GM12865 (cell line): Measurements from ENCODE around the gene DLG1.
"Not testable (repeated sequence)": the region's sequence is repeated elsewhere in the genome, so short reads cannot be mapped to it uniquely, and the experiment has no call there.

Source experiments
- DNase-seq: peaks from one replicate; pipeline ENCODE4 v3.0.0; 2010; ENCODE audit warnings: low read depth
- H3K4me3 ChIP-seq: 2 replicates; pipeline ENCODE4 v1.5.1; 2011; ENCODE audit warnings: mild to moderate bottlenecking, low read depth, low read length, control low read depth
- TF ChIP-seq, protein P1 (sequence below): IDR thresholded peaks from 2 replicates; pipeline ENCODE4 v1.5.1; 2011; ENCODE audit warnings: low read length, control low read depth, low read depth, inconsistent platforms; ENCODE audit not compliant: insufficient read depth; ENCODE audit errors: missing control alignments

The DLG1 gene

DNA sequence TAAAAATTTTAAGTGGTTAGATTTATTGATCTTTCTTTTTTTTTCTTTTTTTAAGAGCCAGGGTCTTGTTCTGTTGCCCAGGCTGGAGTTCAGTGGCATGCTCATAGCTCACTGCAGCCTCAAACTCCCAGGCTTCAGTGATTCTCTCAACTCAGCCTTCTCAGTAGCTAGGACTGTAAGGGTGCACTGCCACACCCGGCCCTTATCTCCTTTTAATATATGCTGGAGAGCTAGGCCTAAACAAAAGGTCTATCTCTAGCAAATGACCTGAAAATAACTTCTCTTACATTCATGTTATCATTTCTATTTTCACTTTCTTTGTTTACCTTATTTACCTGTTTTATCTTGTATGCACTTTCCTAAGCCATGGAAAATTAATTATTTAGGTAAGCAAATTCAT, 233.6 kb downstream of the DLG1 start:
- no peak overlapping the region for H3K4me3 ChIP-seq
- no peak for DNase-seq
- TF ChIP-seq, protein P1, sequence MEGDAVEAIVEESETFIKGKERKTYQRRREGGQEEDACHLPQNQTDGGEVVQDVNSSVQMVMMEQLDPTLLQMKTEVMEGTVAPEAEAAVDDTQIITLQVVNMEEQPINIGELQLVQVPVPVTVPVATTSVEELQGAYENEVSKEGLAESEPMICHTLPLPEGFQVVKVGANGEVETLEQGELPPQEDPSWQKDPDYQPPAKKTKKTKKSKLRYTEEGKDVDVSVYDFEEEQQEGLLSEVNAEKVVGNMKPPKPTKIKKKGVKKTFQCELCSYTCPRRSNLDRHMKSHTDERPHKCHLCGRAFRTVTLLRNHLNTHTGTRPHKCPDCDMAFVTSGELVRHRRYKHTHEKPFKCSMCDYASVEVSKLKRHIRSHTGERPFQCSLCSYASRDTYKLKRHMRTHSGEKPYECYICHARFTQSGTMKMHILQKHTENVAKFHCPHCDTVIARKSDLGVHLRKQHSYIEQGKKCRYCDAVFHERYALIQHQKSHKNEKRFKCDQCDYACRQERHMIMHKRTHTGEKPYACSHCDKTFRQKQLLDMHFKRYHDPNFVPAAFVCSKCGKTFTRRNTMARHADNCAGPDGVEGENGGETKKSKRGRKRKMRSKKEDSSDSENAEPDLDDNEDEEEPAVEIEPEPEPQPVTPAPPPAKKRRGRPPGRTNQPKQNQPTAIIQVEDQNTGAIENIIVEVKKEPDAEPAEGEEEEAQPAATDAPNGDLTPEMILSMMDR, result no peak

DNA sequence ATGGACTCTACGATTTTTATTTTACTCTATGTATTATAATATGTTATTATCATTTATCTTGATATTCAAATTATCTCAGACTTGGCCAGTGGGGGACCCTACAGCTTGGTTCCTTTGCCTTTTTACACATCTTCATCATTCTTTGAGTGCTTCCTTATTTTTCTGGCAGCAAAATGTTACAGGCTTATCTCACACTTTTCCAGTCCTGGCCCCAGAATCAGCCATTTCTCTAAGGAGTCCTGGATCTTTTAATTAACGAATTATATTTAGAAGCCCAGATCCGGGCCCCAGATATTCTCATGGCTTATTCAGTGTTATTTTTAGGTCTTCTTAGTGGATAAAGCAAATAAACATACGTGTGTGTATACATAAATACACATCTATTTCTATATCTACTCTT, 236.0 kb downstream of the DLG1 start:
- TF ChIP-seq, protein P1, result no peak
- no peak for DNase-seq
- no peak overlapping the region for H3K4me3 ChIP-seq

DNA sequence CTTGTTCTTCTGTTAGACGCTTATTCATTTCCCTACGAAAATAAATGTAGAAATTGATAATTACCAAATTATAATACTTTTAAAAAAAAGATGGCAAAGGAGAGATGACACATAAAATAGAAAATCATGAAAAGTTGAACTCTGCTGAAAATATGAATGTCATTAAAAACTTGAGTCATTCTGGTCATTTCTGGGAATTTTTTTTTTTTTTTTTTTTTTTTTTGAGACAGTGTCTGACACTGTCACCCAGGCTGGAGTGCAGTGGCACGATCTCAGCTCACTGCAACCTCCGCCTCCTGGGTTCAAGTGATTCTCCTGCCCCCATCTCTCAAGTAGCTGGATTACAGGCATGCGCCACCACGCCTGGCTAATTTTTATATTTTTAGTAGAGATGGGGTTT, 246.8 kb downstream of the DLG1 start:
- not testable (repeated sequence) for DNase-seq, H3K4me3 ChIP-seq

DNA sequence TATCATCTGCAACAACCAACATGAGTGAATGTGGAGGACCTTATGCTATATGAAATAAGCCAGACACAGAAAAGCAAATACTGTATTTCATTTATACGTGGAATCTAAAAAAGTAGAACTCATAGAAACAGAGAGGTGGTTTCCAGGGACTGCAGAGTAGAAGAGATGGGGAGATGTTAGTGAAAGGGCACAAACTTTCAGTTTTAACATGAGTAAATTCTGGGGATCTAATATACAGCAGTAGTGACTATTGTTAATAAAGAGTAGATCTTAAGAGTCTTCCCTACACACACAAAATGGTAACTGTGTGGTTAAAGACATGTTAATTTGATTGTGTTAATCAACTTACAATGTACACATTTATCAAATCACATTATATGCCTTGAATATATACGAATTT, 247.9 kb downstream of the DLG1 start:
- DNase-seq, result peak; percentile 75
- no peak overlapping the region for H3K4me3 ChIP-seq
- TF ChIP-seq, protein P1, result no peak

GRCh38 chr3:197042539-197042938, 255.9 kb downstream of the DLG1 start:
- TF ChIP-seq, protein P1, result no peak
- no peak for DNase-seq
- no peak overlapping the region for H3K4me3 ChIP-seq

DNA sequence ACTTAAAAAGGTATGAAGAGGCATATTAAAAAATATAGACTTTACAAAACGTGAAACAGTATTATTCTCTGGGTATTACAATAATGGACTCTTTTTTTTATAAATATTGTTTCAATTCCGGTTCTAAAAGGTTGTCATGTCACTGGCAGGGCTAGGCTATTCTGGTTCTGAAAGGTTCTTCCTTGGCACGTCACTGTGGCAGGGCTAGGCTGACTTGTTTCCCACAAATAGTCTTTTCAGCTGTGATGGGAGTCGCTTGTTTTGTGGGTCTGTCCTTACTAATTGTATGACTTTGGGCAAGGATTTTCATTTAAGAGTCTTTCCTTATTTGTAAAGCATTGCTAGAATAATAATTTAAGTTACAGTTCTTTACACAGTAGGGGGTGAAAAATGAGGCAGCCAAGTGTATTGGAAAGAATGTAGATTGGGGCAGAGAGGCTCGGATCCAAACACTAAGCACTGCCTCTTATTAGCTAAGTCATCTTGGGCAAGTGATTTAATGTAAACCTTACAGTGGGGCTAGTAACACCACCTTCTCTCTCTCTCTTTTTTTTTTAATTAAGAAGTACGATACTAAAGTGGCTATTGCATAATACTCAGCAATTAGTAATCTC, 256.4 kb downstream of the DLG1 start:
- DNase-seq, result no peak
- no peak overlapping the region for H3K4me3 ChIP-seq
- TF ChIP-seq, protein P1, result no peak

- DNase-seq, result no peak
- H3K4me3 ChIP-seq, result no peak overlapping the region
- TF ChIP-seq, protein P1, result no peak
These were observed 257.8 kb downstream of the DLG1 start for GRCh38 chr3:197040658-197041057.
